HG03064 (cell line): Measurements from ENCODE around the gene RNU6-9.
"Not testable (repeated sequence)": the region's sequence is repeated elsewhere in the genome, so short reads cannot be mapped to it uniquely, and the experiment has no call there.

ENCODE experiments used
- ATAC-seq: cut with Tn5 transposase; IDR thresholded peaks from one replicate; pipeline ENCODE4 v1.9.1; 2021; ENCODE audit warnings: low read depth; ENCODE audit not compliant: unreplicated experiment

The RNU6-9 gene

GRCh38 chr19:876780-877314 is 16.4 kb upstream of the RNU6-9 start:
- ATAC-seq: no peak

- not testable (repeated sequence) for ATAC-seq
These were observed 15.2 kb upstream of the RNU6-9 start for GRCh38 chr19:877992-878660.

- ATAC-seq: not testable (repeated sequence)
These were observed 14.3 kb upstream of the RNU6-9 start for GRCh38 chr19:878751-879561.

GRCh38 chr19:879711-880438 is 13.4 kb upstream of the RNU6-9 start:
- ATAC-seq: no peak

GRCh38 chr19:881385-882071 is 11.8 kb upstream of the RNU6-9 start:
- ATAC-seq: no peak

- no peak for ATAC-seq
These were observed 10.3 kb upstream of the RNU6-9 start for GRCh38 chr19:882871-883497.

- no peak for ATAC-seq
These were observed 9.5 kb upstream of the RNU6-9 start for GRCh38 chr19:883661-884211.

- ATAC-seq: no peak
These were observed 8.7 kb upstream of the RNU6-9 start for GRCh38 chr19:884420-885211.

GRCh38 chr19:885536-886224 is 7.6 kb upstream of the RNU6-9 start:
- no peak for ATAC-seq

- ATAC-seq: no peak
These were observed 6.2 kb upstream of the RNU6-9 start for GRCh38 chr19:887072-887471.

GRCh38 chr19:887599-887998 is 5.7 kb upstream of the RNU6-9 start:
- ATAC-seq: no peak

GRCh38 chr19:888581-889385 is 4.5 kb upstream of the RNU6-9 start:
- ATAC-seq: no peak

GRCh38 chr19:889662-890295 is 3.5 kb upstream of the RNU6-9 start:
- ATAC-seq: no peak

GRCh38 chr19:890831-891230 is 2.5 kb upstream of the RNU6-9 start:
- ATAC-seq: no peak

GRCh38 chr19:891421-892200 is 1.7 kb upstream of the RNU6-9 start:
- ATAC-seq: not testable (repeated sequence)

- no peak for ATAC-seq
These were observed 916 bp upstream of the RNU6-9 start for GRCh38 chr19:892243-892893.
